ENCODE measurements around the gene TADA2B. TPM values are rescaled to one million over a fixed set of nuclear protein-coding genes. Genes with fewer than 3 reads are reported as not detected.

Gene TADA2B
- total RNA-seq, 1 experiment from 2014 or later = 14.3 TPM

- TF ChIP-seq ZMAT4 (CRISPR knock-in tag; IDR thresholded peaks at IDR 0.05) = no peak
- TF ChIP-seq EMX1 (CRISPR knock-in tag; IDR thresholded peaks at IDR 0.05) = no peak
- no peak for TF ChIP-seq KAT7 (CRISPR knock-in tag; IDR thresholded peaks at IDR 0.05; ENCODE audit: borderline replicate concordance)
- TF ChIP-seq PRRX2 (CRISPR knock-in tag; IDR thresholded peaks at IDR 0.05) = no peak
Measured at GRCh38 chr4:7049295-7049694, 6.1 kb downstream of the TADA2B start (continued).

GRCh38 chr4:7049739-7050138, 6.6 kb downstream of the TADA2B start:
- no peaks in the 10 kb centered on the region for H3K9me3 Mint-ChIP-seq
- H3K4me1 Mint-ChIP-seq = peaks cover 30% of the 10 kb centered on the region
- H3K27ac Mint-ChIP-seq = no peak overlapping the region; the same call in 1 of the 2 replicates
- DNase-seq (ENCODE audit: low spot score) (no peak), ATAC-seq (no peak)
- POLR2A ChIA-PET = no interaction called here
- no peak for TF ChIP-seq OVOL2 (CRISPR knock-in tag; IDR thresholded peaks at IDR 0.05; ENCODE audit: borderline replicate concordance)
- TF ChIP-seq CTCF (IDR thresholded peaks at IDR 0.05) = no peak
- TF ChIP-seq ZNF425 (CRISPR knock-in tag; conservative IDR thresholded peaks at IDR 0.05) = no peak
- TF ChIP-seq MLX (CRISPR knock-in tag; IDR thresholded peaks at IDR 0.05) = no peak
- TF ChIP-seq NFATC4 (CRISPR knock-in tag; IDR thresholded peaks at IDR 0.05) = no peak
- TF ChIP-seq ZNF121 (CRISPR knock-in tag; IDR thresholded peaks at IDR 0.05) = no peak
- TF ChIP-seq FOXP1 (CRISPR knock-in tag; IDR thresholded peaks at IDR 0.05; ENCODE audit: borderline replicate concordance) = no peak
- TF ChIP-seq GABPB1 (CRISPR knock-in tag; IDR thresholded peaks at IDR 0.05) = no peak
- TF ChIP-seq SMAD3 (CRISPR knock-in tag; IDR thresholded peaks at IDR 0.05; ENCODE audit: borderline replicate concordance) = no peak
- TF ChIP-seq PREB (CRISPR knock-in tag; IDR thresholded peaks at IDR 0.05; ENCODE audit: borderline replicate concordance) = no peak
- TF ChIP-seq NFE2L1 (CRISPR knock-in tag; IDR thresholded peaks at IDR 0.05) = no peak
- no peak for TF ChIP-seq ZNF138 (CRISPR knock-in tag; conservative IDR thresholded peaks at IDR 0.05)
- TF ChIP-seq ZNF232 (CRISPR knock-in tag; IDR thresholded peaks at IDR 0.05) = no peak
- TF ChIP-seq E2F4 (CRISPR knock-in tag; IDR thresholded peaks at IDR 0.05; ENCODE audit: borderline replicate concordance, low read depth) = no peak
- TF ChIP-seq EMX1 (CRISPR knock-in tag; IDR thresholded peaks at IDR 0.05) = no peak
- TF ChIP-seq ATF1 (CRISPR knock-in tag; IDR thresholded peaks at IDR 0.05) = no peak
- TF ChIP-seq HMGXB4 (CRISPR knock-in tag; IDR thresholded peaks at IDR 0.05) = no peak
- H3K36me3 Mint-ChIP-seq = peaks cover 7% of the 10 kb centered on the region
- CTCF ChIA-PET = interaction anchor here (1.4 to 1.9 kb wide), 3 partner anchors 17 to 21 kb away, joined by 3 to 5 read pairs (median 4); partner anchors contain the start of gene GRPEL1
- no peak overlapping the region for H3K4me3 Mint-ChIP-seq
- H3K27me3 Mint-ChIP-seq (ENCODE audit: low read depth) = no peaks in the 10 kb centered on the region

Measured in WTC11 (cell line).